ENCODE data around the gene CFAP299. TPM values are rescaled to one million over a fixed set of nuclear protein-coding genes. Genes with fewer than 3 reads are reported as not detected.

The CFAP299 gene
- total and polyA plus RNA-seq, 2 of the 8 experiments (the other 6 are each of a cell fraction or from before 2014, with no cell fraction given) = not detected

DNA sequence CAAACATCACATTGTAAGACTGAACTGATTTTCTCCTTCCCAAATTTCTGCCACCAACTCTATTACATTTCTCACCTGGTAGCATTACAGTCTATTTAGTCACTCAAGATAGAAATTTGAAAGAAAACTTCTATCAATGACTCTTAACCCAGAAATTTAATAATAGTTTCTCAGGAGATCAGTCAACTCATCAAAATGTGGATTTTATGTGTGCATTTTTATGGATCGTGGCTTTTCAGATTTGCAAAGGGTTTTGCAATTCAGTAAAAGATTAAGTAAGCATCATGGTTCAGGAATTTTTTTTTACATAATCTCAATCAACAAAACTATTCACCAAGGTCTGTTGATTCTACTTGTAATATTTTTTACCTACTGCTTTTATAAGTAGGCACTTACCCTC is 111.1 kb downstream of the CFAP299 start:
- ChIA-PET CTCF (ENCODE audit: partially characterized antibody) (interaction anchor here (0.6 kb wide), 1 partner anchor 36 kb away, joined by 3 read pairs; no protein-coding TSS in a partner anchor), POLR2A (ENCODE audit: partially characterized antibody) (no interaction called here)
- H3K23ac ChIP-seq (ENCODE audit: insufficient read length) = no peak overlapping the region
- H2BK5ac ChIP-seq (ENCODE audit: low read depth, low read length) = no peak overlapping the region
- H2BK120ac ChIP-seq (replicated peaks; ENCODE audit: low read depth, low read length) = no peak overlapping the region
- 92% methylated on average over 1 of the region's 1 CpG; no CpG with 5 or more reads in 1 of the 2 experiments for WGBS, 2 experiments (ENCODE audit: extremely low coverage in 1 of 2, insufficient coverage in 1 of 2, insufficient read length in 1 of 2, insufficient replicate concordance in 2 of 2, low coverage in 1 of 2, low lambda C conversion rate in 2 of 2, missing lambda C conversion rate in 1 of 2)
- H3K27me3 ChIP-seq (replicated peaks in 1 of 4; ENCODE audit: control insufficient read depth in 3 of 4, extremely low read depth in 1 of 4, insufficient read depth in 3 of 4, low read length in 3 of 4) = no peaks in the 10 kb centered on the region
- no peak overlapping the region for H3K9ac ChIP-seq (replicated peaks in 1 of 4; ENCODE audit: extremely low read depth in 1 of 4, low read depth in 3 of 4, low read length in 3 of 4)
- H3K4me1 ChIP-seq (replicated peaks in 1 of 4; ENCODE audit: control insufficient read depth in 3 of 4, insufficient read depth in 4 of 4, low read length in 3 of 4) = no peaks in the 10 kb centered on the region
- no peak overlapping the region for H3K4me2 ChIP-seq (ENCODE audit: insufficient read depth in 1 of 2, low read depth in 2 of 2, low read length in 2 of 2)
- DNase-seq (ENCODE audit: low read depth in 1 of 2, low spot score in 2 of 2) = no peak
- no peak overlapping the region for H2BK20ac ChIP-seq (ENCODE audit: low read length)
- no peak overlapping the region for H3K4ac ChIP-seq (replicated peaks; ENCODE audit: insufficient read length, low read depth, low read length)
- no peak overlapping the region for H4K91ac ChIP-seq (replicated peaks; ENCODE audit: insufficient read length, low read length)
- H3K79me2 ChIP-seq (ENCODE audit: control insufficient read depth in 1 of 2, insufficient read depth in 2 of 2, low read length in 2 of 2) = no peaks in the 10 kb centered on the region
- no peak overlapping the region for H2BK12ac ChIP-seq (ENCODE audit: low read depth, low read length)
- no peak overlapping the region for H3K14ac ChIP-seq (ENCODE audit: insufficient read length)
- FAIRE-seq = no peak
- H3K56ac ChIP-seq (replicated peaks; ENCODE audit: insufficient read length, low read depth, low read length) = no peak overlapping the region
- no peak for TF ChIP-seq SAP30 (IDR thresholded peaks at IDR 0.05; ENCODE audit: insufficient read depth, insufficient replicate concordance, low read length)
- H4K20me1 ChIP-seq (replicated peaks in 1 of 2; ENCODE audit: control insufficient read depth in 1 of 2, insufficient read depth in 2 of 2, low read length in 2 of 2) = no peaks in the 10 kb centered on the region
- no peak overlapping the region for H3K18ac ChIP-seq (ENCODE audit: extremely low read depth, low read length)
- no peak overlapping the region for H2AK5ac ChIP-seq (ENCODE audit: low read depth, low read length)
- no peak overlapping the region for H3K4me3 ChIP-seq (ENCODE audit: extremely low read depth in 1 of 4, insufficient read depth in 2 of 4, low read depth in 3 of 4, low read length in 4 of 4)
- no peaks in the 10 kb centered on the region for H3K23me2 ChIP-seq (ENCODE audit: low read depth, low read length)
- H3K9me3 ChIP-seq (ENCODE audit: insufficient read depth in 2 of 2, low read depth in 1 of 2, low read length in 1 of 2) = no peaks in the 10 kb centered on the region
- H3K27ac ChIP-seq (ENCODE audit: low read depth, low read length) = no peak overlapping the region
- no peak overlapping the region for H4K8ac ChIP-seq (ENCODE audit: extremely low read depth, insufficient read depth, low read length)
- no peak overlapping the region for H2BK15ac ChIP-seq (ENCODE audit: low read length)
- no peaks in the 10 kb centered on the region for H3K36me3 ChIP-seq (ENCODE audit: control insufficient read depth in 2 of 4, insufficient read depth in 4 of 4, low read length in 3 of 4)
- no peaks in the 10 kb centered on the region for H3K79me1 ChIP-seq (ENCODE audit: low read depth, low read length)
- H4K5ac ChIP-seq (ENCODE audit: insufficient read length, low read depth, low read length) = no peak overlapping the region
- H2AFZ ChIP-seq (ENCODE audit: low read length) = no peak overlapping the region
